Measurements from ENCODE around the gene RCBTB2.

The RCBTB2 gene

DNA sequence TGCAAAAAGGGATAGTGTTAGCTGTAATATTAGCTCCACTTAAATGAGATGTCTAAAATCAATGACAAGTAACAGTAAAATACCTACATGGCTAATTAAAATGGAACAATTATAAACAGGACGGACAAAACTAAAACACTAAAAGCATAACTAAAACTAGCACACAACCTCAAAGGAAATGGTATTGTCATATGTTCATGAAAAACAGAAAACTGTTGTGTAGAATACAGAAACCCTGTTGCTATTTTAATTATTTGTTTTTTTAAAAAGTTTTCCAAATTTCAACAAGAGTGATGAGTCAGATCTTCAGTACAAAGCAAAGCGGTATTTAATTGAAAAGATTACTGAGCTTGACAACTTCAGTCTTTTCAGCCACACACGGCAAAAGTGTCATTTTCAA lies 4.2 kb downstream of the RCBTB2 start:
- no peak for DNase-seq

- no peak for DNase-seq
Measured at GRCh38 chr13:48527955-48528354, 4.9 kb downstream of the RCBTB2 start.

- DNase-seq: no peak
Measured at GRCh38 chr13:48526286-48526685, 6.6 kb downstream of the RCBTB2 start.

GRCh38 chr13:48518083-48518482 lies 14.8 kb downstream of the RCBTB2 start:
- DNase-seq: no peak

- DNase-seq: no peak
Measured at GRCh38 chr13:48515732-48516131, 17.1 kb downstream of the RCBTB2 start.

DNA sequence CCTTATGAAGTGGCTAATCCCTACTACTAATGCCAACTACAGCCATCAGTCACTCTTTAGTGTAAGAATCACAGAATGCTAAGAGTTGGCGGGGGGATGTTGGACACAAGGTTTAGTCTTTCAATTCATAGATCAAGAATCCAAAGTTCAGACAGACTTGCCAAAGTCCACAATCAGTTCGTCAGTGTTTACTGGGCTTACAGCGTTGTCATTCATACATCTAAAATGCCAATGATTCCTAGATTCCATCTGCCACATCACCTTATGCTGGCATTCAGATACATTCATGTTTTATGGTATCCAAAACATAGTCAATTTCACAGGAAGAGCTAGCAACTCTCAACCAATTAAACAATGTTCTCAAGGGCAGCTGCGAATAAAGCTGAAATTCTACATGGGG lies 18.1 kb downstream of the RCBTB2 start:
- no peak for DNase-seq

DNA sequence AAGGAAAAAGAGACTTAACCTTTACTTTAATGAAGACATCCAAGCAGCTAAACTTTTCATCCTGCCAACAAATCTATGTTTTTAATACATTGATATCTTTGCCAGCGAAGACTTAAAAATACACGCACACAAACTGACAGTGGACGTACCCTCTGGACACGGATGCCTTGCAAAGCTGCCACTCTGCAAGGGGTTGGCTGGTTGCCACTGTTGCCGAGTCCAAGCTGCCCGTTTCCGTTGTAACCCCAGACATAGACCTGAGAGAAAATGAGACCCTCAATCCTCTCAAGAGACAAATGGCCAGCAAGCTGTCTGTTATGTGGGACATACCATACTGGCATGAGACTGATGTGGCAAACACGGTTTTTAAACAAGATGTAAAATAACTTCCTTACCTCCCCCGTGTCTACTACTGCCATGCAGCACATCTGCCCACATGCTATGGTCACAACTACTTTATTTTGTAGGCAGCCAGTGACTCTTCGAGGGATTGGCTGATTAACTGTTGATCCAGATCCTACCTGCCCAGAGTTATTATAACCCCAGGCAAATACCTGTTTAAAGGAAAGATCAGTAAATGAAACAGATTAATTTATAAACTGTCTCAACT lies 21.2 kb downstream of the RCBTB2 start:
- no peak for DNase-seq

DNA sequence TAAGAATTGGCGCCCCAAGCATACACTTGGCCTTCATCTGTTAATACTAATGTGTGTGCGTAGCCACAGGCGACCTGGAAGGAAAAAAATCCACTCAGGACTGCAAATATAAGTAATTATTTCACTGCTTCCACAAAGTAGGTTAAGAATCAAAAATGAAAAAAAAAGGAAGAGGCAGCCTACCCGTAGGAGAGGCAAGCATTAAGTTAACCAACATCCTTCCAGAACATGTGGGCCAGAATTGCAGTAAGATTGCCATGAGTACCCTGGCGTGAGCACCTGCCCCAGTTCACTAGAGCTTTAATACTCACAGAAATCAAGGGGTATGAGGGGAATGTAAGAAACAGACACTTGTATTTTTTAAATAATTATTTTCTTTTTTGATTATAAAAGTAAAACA lies 22.2 kb downstream of the RCBTB2 start:
- DNase-seq: no peak

- DNase-seq: peak; percentile 46
Measured at GRCh38 chr13:48508011-48508410, 24.9 kb downstream of the RCBTB2 start.

DNA sequence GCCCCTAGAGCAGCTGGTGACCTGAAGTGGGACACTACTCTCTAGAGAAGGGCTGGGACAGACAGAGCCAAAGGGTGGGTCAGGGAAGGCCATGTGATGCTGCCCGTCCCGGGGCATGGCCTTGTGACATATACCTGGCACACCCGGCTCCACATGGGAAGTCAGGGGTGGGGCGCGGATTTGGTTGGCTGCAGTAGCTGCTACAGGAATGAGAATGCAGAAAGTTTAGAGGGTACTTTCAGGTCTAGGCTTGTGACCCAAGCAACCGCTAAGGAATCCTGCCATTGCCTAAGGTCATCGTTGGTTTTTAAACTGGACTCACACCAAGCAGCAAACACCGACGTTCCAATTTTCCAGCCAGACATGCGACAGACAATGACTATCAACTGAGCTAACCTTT lies 25.9 kb downstream of the RCBTB2 start:
- DNase-seq: no peak

DNA sequence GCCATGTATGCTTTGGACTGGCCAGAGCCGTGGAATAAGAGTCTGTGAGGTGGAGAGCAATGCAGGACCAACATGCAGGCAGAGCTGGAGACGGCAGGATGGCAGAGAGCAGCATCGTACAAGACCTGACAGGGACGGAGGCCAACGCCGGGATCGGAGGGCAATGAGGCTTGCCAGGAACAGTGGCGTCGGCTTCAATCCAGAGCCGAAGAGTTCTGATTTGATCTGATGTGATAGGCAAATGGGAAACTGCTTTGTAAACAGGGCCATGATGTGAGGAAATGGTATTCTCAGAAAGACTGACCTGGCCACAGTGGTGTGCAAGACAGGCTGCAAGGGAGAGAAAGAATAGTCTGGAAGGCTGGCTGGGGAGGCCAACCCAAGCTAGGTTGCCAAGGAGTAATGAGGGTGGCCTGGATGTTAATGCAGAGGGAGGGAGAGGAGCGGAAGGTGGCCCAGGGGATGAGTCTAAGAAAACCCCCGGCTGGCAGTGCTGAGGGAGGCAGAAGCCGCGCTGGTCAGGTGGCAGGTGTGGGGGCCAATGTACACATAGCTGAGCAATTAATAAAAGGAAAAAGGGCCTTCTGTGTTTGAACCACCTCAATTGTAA lies 26.7 kb downstream of the RCBTB2 start:
- DNase-seq: no peak

GRCh38 chr13:48505597-48506091 lies 27.2 kb downstream of the RCBTB2 start:
- DNase-seq: peak; percentile 81

DNA sequence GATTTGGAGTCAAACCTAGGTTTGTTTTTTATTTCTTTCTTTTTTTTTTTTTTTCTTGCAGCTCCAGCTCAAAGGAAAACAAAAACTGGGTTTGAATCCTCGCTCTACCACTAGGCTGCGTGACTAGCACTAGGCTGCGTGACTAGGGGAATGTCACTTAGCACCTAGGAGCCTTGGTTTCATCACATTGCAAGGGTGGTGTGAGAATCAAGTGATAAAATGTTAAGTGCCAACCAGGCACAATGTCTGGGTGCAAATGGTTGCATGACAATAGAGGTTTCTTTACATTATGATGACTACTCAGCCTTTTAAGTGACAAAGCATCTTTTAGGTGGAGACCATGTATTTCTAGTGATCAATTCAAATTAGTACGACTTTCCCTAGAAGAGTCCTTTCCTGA lies 27.9 kb downstream of the RCBTB2 start:
- peak; percentile 44 for DNase-seq

GRCh38 chr13:48504606-48505005 lies 28.3 kb downstream of the RCBTB2 start:
- DNase-seq: no peak

DNA sequence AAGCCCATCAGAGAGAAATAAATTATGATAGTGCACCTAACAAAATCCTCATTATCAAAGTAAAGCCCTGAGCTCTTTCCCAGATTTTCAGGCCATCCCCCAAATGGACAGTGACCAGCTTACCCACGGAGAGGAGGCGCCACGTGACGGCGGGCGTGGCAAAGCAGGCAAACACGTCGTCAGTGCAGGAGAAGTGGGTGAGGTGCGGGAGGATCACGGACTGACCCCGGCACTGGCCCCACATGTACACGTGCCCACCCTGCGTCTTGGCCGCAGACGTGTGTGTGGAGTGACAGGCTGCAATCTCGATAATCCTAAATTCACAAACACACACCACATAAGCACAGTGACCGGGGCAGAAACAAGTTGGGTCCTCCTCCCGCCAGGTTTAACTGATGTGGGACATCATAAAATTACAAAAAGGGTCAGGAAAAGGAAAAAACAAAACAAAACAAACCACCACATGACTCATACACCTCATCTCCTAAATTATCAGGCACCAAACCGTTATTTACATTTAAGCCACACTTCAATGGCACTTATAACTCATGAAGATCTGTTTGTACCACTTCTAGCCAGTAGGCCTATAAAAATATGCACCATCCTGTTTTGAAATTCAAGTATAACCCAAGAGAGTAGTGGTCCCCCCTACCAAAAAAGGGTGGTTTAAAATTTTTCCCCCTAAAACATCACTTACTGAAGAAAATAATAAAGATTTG lies 30.1 kb downstream of the RCBTB2 start:
- DNase-seq: no peak

GRCh38 chr13:48501705-48502104 lies 31.2 kb downstream of the RCBTB2 start:
- peak; percentile 37 for DNase-seq

GRCh38 chr13:48500652-48501197 lies 32.2 kb downstream of the RCBTB2 start:
- peak; percentile 92 for DNase-seq

GRCh38 chr13:48497669-48498068 lies 35.2 kb downstream of the RCBTB2 start:
- DNase-seq: no peak

DNA sequence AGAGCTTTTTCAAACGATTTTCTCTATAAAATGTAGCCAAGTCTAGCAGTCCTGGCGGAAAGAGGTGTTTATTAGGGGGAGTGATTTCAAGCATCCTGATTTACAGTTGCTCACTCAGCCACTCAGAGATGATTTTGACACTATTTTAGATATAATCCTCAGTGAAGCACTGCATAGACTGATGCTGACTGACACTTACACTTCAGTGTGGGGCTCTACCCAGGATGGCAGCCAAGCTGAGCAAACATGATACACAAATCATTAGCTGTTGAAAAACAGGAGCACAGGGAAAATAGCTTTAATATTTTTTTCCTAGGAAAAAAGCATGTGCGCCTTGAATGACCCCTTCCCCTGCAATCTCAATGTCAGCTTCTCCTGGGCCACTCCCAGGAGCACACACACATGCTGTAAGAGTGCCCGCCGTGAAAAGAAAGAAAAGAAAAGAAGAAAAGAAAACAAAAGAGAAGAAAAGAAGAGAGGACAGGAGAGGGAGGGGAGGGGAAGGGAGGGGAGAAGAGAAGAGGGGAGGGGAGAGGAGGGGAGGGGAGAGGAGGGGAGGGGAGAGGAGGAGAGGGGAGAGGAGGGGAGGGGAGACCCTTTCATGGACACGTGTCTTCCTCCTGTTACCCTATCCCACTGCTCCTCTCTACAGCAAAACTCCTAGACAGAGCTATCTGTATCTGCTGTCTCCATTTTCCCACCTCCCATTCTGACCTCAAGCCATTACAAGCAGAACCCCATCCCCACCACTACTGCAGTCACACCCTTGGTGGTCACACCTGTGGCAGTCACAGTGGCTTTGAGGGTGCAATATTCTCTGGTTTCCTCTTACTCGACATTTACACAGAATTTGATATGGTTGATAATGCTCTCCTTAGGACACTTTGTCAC lies 36.4 kb downstream of the RCBTB2 start:
- no peak for DNase-seq

DNA sequence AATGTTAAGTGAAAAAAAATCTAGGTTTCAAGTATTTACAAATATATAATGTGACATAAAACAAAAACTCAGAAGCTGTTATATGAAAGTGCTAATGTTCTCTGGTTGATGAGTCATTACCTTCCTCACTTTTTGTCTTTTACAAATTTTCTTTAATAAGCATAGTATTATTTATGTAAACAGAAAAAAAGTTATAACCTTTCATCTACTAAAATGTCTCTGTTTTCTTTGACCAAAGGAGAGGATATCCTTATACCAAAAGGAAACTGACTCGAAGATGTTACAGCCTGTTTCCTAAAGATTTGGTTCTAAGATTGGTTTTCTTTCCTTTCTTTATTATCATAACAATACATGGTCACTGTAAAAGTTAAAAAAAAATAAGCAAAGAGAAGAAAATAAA lies 38.0 kb downstream of the RCBTB2 start:
- no peak for DNase-seq

- no peak for DNase-seq
Measured at GRCh38 chr13:48493851-48494250, 39.0 kb downstream of the RCBTB2 start.

- DNase-seq: no peak
Measured at GRCh38 chr13:48493066-48493765, 39.7 kb downstream of the RCBTB2 start.
